GM21717 (cell line): ENCODE measurements around the gene NCAPG.

ENCODE experiments used
- ATAC-seq: cut with Tn5 transposase; IDR thresholded peaks from one replicate; pipeline ENCODE4 v1.9.1; 2021; ENCODE audit warnings: mild to moderate bottlenecking, moderate library complexity; ENCODE audit not compliant: unreplicated experiment

The NCAPG gene

GRCh38 chr4:17875402-17876070 lies 64.8 kb downstream of the NCAPG start:
- peak; percentile 97 for ATAC-seq

- ATAC-seq: no peak
Observed at GRCh38 chr4:17876943-17877342, 66.2 kb downstream of the NCAPG start.

DNA sequence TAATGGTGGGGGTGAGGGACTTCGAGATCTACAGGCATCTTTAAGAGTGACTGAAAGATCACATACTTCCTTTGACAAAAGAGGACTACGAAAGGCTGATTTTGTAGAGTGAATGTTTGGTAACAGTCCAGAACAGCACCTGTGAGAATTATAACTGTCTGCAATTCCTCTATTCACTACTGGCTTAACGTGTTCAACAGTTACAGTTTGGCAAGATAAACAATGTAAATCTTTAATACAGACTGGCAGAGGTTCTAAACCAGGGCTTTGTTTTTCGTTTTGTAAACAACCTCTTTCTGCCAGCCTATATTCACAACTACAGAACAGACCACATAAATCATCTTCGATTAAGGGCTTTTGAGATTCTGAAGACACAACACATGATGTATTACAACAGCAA lies 66.9 kb downstream of the NCAPG start:
- ATAC-seq: no peak

GRCh38 chr4:17884063-17884462 lies 73.3 kb downstream of the NCAPG start:
- ATAC-seq: no peak

DNA sequence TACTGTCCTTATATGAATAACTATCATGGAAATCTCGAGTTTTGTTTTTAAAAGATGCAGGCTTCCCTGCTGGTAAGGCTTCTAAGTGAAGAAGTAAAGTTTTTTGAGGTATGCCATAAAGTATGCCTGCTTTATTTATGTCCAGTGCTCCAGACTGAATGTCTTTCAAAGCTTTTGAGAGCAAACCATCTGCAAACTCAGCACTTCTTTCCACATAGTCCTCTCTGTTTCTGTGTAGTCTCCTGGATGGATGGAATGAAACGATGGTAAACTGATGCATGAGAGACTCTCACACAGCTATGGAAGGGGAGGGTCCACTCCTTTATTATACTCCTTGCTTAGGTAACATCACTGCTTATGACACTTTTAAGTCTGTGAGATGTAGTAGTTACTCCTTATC lies 73.7 kb downstream of the NCAPG start:
- ATAC-seq: no peak

GRCh38 chr4:17889692-17890091 lies 78.9 kb downstream of the NCAPG start:
- no peak for ATAC-seq

- no peak for ATAC-seq
Observed at GRCh38 chr4:17894421-17894820, 83.6 kb downstream of the NCAPG start.
